Stimulated activated CD8-positive, alpha-beta memory T cell treated with anti-CD3 and anti-CD28 coated beads, Interleukin-2, amount 100 ng/mL, for 1 hour (primary cell): ENCODE results near the gene SLC23A1.
"Not testable (repeated sequence)": the region's sequence is repeated elsewhere in the genome, so short reads cannot be mapped to it uniquely, and the experiment has no call there.

ENCODE experiments used
- DNase-seq, 2 donors: peaks; one replicate each; pipeline ENCODE4 v3.0.0-alpha.2; 2020; ENCODE audit warnings: low read depth in 2 of 2

Gene SLC23A1

GRCh38 chr5:139369181-139369580 is 13.9 kb downstream of the SLC23A1 start:
- no peak for DNase-seq

DNA sequence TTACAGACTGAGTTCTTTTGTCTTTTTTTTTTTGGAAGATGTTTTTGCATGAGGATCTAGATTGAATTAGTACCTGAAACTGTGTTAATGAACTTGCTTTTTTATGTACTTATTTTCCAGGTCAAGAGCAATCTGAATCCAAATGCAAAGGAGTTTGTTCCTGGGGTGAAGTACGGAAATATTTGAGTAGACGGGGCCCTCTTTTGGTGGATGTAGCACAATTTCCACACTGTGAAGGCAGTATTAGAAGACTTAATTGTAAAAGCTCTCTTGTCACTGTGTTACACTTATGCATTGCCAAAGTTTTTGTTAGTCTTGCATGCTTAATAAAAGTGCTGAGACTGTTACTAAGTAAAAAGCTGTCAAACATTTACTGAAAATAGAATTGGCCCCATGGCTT is 14.5 kb downstream of the SLC23A1 start:
- DNase-seq, result no peak

DNA sequence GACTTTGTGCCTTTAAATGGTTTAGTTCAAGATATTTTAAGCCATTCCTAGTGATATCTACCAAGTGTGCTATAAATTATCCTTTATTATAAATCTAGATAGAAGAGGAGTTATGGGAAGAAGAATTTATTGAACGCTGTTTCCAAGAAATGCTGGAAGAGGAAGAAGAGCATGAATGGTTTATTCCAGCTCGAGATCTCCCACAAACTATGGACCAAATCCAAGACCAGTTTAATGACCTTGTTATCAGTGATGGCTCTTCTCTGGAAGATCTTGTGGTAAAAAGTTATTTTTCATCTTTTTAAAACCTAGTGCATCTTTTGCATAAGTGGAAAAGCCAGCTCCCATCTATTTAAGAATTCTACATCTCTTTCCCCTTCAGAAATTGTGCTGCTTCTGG is 18.6 kb downstream of the SLC23A1 start:
- no peak for DNase-seq

- no peak for DNase-seq
Observed at GRCh38 chr5:139363937-139364336, 19.2 kb downstream of the SLC23A1 start.

DNA sequence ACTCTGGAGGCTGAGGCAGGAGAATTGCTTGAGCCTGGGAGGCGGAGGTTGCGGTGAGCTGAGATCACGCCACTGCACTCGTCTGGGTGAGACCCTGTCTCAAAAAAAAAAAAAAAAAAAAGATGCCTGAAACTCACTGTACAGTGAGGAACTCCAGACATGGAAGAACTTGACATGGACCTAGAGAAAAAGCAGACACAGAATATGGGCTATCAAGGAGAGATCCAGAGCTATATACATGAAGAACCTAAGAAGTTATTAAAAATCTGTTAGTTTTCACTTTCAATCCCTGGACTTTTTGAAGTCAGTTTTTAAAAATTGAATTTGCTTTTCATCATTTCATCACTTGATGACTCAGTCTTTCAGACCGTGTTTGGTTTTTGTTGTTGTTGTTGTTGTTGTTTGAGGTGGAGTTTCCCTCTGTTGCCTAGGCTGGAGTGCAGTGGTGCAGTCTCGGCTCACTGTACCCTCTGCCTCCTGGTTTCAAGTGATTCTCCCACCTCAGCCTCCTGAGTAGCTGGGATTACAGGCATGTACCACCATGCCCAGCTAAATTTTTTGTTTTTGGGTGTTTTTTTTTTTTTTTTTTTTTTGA is 21.2 kb downstream of the SLC23A1 start:
- no peak for DNase-seq

GRCh38 chr5:139360384-139360783 is 22.7 kb downstream of the SLC23A1 start:
- DNase-seq, result no peak

DNA sequence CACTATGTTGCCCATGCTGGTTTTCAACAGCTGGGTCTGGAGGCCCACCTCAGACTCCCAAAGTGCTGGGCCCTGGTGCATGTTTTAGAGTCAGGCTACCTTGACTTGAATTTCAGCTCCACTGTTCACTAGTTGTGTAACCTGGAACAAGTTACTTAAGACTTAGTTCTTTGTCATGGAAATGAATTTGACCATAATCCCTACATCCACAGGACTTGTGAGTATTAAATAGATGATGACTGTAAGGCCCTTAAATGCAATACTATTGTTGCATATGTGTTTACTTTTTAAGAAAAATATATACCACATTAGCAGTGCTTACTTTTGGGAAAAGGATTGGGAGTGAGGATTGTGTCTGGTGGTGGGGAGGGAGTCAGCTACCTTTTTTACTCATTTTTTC is 25.0 kb downstream of the SLC23A1 start:
- DNase-seq, result no peak

GRCh38 chr5:139355900-139356299 is 27.2 kb downstream of the SLC23A1 start:
- DNase-seq, result not testable (repeated sequence)

- no peak for DNase-seq
Observed at GRCh38 chr5:139354186-139354585, 28.9 kb downstream of the SLC23A1 start.

DNA sequence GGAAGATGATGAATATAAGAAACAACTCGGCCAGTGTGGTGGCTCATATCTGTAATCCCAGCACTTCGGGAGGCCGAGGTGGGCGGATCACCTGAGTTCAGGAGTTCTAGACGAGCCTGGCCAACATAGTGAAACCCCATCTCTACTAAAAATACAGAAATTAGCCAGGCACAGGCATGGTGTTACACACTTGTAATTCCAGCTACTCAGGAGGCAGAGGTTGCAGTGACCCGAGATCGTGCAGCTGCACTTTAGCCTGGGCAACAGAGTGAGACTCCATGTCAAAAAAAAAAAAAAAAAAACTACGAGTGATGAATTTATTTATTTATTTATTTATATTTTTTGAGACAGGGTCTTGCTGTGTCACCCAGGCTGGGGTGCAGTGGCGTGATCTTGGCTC is 35.2 kb downstream of the SLC23A1 start:
- DNase-seq, result not testable (repeated sequence)

DNA sequence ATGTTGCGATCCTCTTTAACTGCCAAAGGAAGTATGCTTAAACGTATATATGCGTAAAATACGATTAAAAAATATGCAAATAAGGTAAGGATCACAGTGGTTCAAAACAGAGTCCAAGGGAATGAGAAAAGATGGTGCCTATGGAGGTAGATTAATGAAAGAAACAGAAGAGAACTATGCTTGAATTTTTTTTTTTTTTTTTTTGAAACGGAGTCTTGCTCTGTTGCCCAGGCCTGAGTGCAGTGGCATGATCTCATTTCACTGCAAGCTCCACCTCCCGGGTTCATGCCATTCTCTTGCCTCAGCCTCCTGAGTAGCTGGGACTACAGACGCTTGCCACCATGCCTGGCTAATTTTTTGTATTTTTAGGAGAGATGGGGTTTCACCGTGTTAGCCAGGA is 37.7 kb downstream of the SLC23A1 start:
- not testable (repeated sequence) for DNase-seq

- DNase-seq, result no peak
Observed at GRCh38 chr5:139344177-139344576, 38.9 kb downstream of the SLC23A1 start.

DNA sequence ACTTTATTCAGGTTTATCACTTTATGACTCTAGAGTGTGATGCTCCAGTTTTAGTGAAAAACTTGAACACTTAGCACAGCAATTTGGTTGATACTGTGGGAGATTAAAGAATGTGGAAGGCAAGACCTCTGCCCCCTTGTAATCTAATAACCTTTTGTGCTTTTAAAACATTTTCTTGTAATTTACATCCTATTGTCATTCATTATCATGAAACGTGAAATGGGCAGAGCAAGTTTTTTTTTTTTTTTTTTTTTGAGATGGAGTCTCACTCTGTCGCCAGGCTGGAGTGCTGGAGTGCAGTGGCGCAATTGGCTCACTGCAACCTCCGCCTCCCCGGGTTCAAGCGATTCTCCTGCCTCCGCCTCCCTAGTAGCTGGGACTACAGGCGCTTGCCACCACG is 39.6 kb downstream of the SLC23A1 start:
- DNase-seq, result no peak

DNA sequence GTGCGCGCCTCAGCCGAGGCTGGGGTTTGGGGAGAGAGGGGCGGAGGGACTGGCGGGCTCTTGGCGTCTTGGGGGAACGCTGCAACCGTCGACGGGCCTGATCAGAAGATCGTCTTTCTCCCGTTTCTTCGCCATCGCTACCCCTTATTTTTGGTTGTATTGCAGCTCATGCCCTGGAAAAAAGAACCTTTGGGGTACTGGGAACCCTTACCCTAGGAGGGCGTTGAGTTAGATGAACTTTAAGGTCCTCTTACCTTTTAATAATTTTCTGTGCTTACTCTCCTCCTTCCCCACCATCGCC is 40.7 kb downstream of the SLC23A1 start:
- no peak for DNase-seq

DNA sequence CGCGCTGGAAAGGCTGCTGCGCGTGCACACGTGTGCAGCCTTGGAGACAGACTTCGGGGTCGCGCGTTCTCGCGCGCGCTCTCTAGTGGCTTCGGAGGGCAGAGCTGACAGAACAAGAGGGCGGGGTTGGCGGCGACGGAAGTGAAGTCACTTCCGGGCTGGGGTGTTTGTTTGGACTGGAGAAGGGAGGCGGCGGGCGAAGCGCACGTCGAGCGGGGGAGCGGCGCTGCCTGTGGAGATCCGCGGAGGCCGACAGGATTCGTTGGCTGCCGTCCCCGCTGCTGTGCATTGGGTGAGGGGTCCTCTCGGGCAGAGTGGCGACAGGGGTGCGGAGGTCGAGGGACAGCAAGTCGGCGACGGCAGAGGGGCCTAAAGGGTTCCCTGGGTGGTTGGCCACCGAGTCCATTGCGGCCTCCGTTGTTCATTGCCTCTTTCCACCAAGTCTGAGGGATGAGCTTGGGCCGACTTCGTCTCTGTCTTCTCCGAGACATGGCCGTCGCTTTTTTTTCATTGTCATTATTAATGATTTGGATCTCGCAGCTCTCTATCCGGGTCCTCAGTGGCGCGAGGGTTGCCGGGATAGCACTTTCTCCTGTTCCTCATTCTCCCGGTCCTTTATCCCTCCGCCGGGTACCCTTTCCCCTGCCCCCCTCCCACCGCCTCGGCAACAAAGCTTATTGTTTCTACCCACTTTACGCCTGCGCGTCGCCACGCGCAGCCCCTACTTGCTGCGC is 41.2 kb downstream of the SLC23A1 start, which contains the start of gene PAIP2:
PAIP2 (plus strand) TSS at position 166 of the 734 bp plus-strand sequence. CDS start 21,931 bp downstream, outside the sequence.
- DNase-seq, result peak; percentile 95

GRCh38 chr5:139341187-139341688 is 41.9 kb downstream of the SLC23A1 start:
- no peak for DNase-seq

- no peak for DNase-seq
Observed at GRCh38 chr5:139340051-139340450, 43.0 kb downstream of the SLC23A1 start.

- no peak for DNase-seq
Observed at GRCh38 chr5:139335811-139336210, 47.3 kb downstream of the SLC23A1 start.
